ENCODE measurements around the gene GRIK2.
"Not testable (repeated sequence)": the region's sequence is repeated elsewhere in the genome, so short reads cannot be mapped to it uniquely, and the experiment has no call there.

The GRIK2 gene

GRCh38 chr6:101393251-101393828 is at the start of gene GRIK2:
Gene GRIK2, plus strand, starts transcription at chr6:101393708.
- no peak for DNase-seq (ENCODE audit: low read depth)

GRCh38 chr6:101344885-101345284 is 48.6 kb upstream of the GRIK2 start:
- DNase-seq (ENCODE audit: low read depth), result no peak

DNA sequence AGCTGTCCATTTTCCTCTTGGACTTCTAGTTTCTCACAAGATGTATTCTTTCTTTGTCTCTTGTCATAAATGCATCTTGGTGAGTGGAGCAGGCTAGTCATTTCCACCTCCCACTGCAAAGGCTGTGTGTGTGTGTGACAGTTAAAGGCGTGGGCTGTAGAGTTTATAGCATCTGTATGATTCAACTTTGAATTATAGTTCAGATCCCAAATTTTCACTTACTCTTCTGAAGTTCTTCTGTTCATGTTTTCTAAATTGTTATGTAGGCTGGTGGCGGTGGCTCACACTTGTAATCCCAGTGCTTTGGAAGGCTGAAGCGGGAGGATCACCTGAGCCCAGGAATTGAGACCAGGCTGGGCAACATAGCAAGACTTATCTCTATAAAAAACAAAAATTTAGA is 44.7 kb upstream of the GRIK2 start:
- no peak for DNase-seq (ENCODE audit: low read depth)

DNA sequence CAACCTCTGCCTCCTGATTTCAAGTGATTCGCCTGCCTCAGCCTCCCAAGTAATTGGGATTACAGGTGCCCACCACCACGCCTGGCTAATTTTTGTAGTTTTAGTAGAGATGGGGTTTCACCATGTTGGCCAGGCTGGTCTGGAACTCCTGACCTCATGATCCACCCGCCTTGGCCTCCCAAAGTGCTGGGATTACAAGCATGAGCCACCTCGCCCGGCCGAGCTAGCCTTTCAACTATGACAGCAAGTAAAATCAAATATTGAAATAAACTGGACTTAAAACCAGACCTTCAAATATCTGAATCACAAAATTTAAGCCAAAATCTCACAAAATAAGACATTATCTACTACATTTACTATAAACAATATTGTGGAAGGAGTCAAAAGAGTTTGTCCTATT is 42.9 kb upstream of the GRIK2 start:
- DNase-seq (ENCODE audit: low read depth), result not testable (repeated sequence)

DNA sequence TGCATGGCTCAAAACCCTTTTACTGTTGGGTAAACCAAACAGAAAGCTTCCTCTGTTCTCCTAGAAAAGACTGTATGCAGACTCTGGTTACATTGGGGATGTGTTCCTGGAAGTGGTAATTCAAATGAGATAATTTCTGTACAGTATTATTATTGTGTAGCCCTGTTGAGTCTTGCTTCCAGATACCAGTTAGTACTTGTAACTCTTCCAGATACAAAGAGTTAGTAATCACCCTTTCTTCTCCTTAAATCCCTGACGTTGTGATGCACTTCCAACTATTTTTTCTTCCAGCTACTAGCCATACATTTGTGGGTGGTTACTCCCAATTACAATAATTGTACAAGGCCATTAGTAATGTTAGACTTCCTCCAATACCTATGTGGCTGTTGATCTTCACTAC is 42.3 kb upstream of the GRIK2 start:
- no peak for DNase-seq (ENCODE audit: low read depth)

DNA sequence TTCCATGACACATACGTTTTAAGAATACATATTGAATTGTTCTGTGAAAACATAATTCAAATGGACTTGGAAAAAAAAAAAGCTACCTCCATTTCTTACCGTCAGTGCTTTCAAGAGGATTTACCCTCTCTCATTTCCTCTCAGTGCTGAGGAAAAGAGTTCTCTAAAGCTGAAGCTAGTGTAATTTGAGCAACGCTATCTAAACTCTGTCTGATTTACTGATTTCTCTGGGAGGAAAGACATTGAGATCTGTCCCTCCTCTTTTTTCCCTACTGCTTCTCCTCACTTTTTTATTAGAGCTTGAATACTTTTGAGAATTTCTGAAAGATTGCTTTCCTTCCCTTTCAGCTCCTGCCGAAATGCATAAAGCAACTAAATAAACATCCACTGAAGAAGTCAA is 41.2 kb upstream of the GRIK2 start:
- no peak for DNase-seq (ENCODE audit: low read depth)

GRCh38 chr6:101365181-101365580 is 28.3 kb upstream of the GRIK2 start:
- DNase-seq (ENCODE audit: low read depth), result no peak

DNA sequence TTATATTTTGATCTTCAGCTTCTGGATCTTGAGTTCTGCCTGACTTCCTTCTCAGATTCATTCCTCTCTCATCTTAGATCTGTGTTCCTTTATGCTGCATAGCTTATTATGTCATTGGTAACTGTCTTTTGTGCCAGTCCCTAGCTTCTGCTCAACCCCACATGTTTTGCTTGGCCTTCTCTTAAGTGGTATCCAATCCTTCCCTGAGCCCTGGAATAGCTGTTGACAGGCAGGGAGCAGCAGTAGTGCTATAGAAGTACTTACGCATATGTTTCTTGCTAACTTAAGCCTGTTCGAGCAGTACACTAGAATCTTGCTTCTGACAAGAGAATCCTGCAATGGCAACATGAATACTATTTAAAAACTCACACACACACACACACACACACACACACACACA is 13.6 kb upstream of the GRIK2 start:
- DNase-seq (ENCODE audit: low read depth), result no peak

- no peak for DNase-seq (ENCODE audit: low read depth)
Measured at GRCh38 chr6:101380897-101381630, 12.4 kb upstream of the GRIK2 start.

DNA sequence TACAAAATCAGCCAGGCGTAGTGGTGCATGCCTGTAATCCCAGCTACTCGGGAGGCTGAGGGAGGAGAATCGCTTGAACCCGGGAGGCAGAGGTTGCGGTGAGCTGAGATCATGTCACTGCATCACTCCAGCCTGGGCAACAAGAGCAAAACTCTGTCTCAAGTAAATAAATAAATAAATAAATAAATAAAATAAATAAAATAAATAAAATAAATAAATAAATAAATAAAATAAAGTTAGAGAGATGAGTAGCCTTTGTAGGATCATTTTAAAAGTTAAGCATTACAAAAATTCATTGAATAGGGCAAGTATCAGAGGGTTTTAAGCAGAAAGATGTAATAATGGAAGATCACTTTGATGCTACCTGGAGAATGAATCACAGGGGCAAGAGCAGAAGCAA is 9.8 kb upstream of the GRIK2 start:
- not testable (repeated sequence) for DNase-seq (ENCODE audit: low read depth)

GRCh38 chr6:101386982-101387381 is 6.5 kb upstream of the GRIK2 start:
- DNase-seq (ENCODE audit: low read depth), result no peak

DNA sequence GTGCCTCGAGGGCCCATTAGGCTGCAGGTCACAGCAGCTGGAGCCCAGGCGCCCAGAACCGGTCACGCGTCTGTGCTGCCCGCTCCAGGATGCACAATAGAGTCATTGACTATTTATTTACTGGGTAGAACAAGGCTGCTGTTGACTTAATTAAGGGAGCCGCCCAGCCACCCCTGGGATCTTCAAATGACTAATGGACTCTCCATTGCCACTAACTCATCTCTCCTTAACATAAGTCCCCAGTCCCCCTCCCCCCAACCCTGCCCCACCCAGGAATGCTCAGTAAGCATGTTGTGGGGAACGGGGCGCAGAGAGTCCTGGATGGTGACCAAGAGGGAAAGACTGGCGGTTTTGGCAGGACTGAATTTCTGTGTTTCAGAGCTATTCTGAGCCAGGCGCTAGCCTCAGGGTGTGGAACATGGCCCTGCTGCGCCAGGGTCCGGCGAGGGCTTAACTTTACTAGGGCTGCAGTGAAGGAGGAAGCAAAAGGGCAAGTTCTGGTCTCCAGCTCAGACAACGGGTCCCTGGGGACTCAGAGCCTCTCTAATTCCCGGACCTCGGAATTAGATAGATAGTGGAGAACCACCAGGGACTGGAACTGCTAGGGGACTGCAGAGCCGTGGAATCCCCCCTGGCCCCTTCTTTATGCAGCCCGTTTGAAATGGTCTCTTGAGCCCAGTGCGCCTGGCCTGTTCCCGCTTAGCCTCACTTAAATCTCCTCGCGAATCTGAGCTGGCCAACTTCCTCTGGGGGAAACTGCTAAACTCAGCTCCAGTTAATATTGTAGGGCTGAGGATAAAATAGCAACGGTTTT is 1.5 kb upstream of the GRIK2 start:
- DNase-seq (ENCODE audit: low read depth), result no peak

DNA sequence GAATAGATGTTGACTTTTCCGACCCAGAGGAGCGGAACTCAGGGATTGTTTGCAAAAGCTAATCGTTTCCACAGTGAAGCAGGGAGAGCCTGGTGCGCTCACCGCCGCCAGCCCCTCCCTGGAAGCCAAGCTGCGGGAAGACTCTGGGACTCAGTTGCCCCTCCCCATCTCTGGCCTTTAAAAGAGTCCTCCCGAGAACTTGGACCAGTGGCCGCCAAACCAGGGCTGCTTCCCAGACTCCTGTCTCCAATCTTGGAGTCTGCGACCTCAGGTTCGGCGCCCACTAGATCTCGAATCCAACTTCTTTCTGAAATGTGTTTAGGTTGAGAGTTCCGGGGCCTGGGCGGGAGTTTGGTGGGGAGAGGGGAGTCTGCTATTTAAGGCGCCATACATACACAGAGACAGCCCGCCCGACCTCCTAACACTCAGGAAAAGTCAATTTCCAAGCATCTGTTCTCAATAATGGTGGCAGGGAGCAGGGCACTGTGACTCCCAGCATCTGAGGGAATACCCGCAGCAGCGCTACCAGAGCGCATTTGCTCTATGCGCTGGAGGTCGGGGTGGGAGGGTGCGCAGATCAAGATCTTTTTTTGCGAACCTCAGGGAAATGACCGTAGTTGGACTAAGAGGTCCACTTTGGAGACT is 800 bp upstream of the GRIK2 start:
- DNase-seq (ENCODE audit: low read depth), result no peak

GRCh38 chr6:101393829-101394251 is 332 bp downstream of the GRIK2 start:
- no peak for DNase-seq (ENCODE audit: low read depth)

DNA sequence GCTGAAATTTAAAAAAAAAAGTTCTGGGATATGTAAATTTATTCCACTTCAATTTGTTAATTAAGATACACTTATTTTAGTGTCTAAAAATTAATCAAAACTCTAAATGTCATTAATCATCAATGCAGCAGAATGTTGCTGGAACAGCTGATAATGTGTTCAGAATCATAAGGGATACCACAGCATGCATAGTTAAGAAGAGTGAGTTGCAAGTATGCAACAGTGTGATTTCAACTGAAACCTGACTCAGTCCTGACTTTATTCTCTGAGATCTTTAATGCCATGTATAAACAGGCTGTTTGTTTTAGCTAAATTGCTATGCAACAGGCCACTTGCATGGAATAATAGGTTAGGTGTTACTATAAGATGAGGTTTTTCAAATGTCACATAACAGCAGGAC is 1.4 kb downstream of the GRIK2 start:
- DNase-seq (ENCODE audit: low read depth), result no peak

DNA sequence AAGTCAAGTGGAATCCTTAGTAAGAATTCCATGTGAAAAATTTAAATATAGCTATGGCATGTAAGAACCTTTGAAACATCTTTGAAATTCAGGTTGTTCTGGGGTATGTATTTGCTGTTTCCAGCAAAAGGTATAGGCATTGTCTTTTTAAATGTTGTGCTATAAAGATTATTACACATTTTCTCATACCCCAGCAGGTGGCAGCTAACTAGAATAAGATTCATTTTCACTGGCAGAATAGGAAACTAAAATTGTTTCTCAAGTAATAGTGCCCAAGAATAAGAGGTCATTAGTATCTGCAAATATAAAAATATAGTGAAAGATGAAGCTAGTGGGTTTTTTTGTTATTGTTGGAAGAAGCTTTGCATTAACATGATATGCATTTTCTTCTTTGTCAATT is 1.8 kb downstream of the GRIK2 start:
- no peak for DNase-seq (ENCODE audit: low read depth)

DNA sequence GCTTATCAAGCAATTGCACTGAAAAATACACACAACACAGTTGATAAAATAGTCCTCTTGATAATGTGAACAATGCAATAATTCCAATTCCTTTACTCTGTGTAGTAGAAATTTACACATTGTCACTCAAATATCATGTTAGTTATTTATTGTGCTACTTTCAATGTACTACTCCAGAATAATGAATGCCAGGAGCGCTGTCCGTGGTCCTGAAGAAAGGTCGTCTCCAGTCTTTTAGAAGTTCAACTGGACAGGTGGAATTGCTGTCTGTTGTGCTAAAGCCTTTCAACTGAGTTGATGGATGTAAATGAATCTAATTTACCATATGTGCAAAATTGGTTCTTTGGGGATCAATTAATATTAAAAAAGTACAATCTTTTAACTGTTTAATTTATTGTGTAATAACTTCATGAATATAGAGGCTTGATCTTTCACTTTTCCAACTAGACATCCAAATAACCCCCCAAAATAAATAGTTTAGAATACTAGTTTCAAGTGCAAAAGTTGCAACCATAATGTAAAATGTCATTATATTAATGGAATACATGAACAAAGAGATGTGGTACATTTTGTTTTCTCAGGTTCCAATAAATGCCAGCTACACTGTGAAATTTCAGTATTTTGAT is 3.2 kb downstream of the GRIK2 start:
- no peak for DNase-seq (ENCODE audit: low read depth)

DNA sequence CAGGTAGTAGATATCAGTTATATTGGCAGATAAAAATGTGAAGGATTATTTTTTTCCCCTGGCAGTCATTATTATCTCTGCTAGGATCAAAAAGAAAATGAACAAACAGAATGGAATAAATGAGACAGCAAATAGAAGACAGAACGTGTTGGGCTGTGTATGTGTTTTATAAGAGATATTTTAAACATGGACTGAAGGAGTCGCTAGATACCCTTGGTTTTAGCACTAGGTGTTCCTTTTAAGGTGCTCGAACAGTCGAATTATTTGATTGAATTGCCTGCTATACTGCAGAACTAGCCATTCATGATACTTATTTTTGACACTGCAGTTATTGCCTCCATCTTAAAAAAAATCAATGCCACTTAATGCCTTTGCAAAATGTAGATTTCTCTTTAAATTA is 3.7 kb downstream of the GRIK2 start:
- DNase-seq (ENCODE audit: low read depth), result no peak

DNA sequence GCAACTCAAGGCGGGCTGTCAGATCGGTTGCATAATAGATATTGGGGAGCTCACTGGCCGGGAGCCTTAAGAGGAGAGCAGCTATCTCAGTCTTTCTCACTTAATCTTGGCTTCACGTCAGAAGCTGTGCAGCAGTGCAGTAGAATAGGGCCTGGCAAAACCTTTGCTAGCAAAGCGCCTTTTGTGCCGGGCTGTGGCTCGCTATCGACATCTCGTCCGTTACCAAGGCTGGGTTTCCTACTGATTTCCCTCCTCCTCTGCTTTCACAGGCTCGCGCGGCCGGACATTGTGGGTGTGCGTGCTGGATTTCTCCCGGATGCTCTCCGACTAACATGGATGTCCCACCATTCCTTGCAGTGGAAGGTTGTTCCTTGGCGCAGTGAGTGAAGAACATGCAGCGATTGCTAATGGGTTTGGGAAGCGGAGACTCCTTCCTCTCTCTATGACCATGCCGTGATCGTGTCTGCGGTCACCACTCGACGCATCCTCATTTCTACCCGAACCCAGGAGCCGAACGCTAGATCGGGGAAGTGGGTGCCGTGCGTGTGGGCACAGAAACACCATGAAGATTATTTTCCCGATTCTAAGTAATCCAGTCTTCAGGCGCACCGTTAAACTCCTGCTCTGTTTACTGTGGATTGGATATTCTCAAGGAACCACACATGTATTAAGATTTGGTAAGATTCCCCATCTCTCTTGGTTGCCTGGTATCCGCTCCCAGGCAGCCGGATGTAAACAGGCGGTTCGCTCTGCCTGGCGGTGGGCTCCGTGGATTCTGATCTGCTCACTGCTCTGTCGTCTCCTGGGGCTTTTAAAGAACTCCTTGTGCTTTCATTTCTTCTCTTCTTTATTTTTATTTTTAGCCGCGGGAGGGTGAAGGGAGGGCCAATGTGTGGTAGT is 5.5 kb downstream of the GRIK2 start:
- no peak for DNase-seq (ENCODE audit: low read depth)

DNA sequence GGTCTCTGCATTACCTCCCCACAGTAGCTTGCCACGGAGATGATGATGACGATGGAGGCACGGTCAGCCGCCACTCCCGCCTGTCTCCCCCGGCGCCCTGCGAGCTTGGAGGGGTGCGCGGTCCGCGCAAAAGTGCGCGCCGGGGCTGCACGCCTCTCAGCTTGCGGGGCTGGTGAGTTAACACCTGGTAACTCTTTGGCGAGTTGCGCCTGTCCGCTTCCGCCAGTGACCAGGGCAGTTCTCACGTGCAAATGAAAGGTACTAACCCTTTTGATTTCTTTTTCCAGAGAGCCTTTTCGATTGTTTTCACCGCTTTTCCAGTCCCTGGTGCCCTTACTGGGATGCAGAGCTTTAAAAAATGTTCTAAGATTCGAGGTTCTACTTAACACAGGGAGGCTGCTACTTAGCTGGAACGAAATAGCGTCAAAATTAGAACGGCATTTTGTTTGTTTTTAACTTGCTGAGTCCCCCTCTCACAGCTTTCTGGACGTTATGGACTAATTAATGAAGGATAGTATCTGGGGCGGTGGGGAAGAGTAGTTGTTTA is 6.2 kb downstream of the GRIK2 start:
- DNase-seq (ENCODE audit: low read depth), result no peak

Measured in activated T-cell treated with anti-CD3 and anti-CD28 coated beads for 24 hours (primary cell).